ENCODE measurements around the gene SLC35C1.

- TF ChIP-seq POLR2A (IDR thresholded peaks at IDR 0.05) (no peak), CTCF (IDR thresholded peaks at IDR 0.05) (no peak)
Measured at GRCh38 chr11:45834298-45834756, 29.4 kb downstream of the SLC35C1 start.

All from lower leg skin (tissue), 3 donors.